ENCODE results near the gene MUC22. TPM values are rescaled to one million over a fixed set of nuclear protein-coding genes. Genes with fewer than 3 reads are reported as not detected.
"Not testable (repeated sequence)": the region's sequence is repeated elsewhere in the genome, so short reads cannot be mapped to it uniquely, and the experiment has no call there.

MUC22 gene
- total RNA-seq, 1 donor from 2014 or later, result not detected

DNA sequence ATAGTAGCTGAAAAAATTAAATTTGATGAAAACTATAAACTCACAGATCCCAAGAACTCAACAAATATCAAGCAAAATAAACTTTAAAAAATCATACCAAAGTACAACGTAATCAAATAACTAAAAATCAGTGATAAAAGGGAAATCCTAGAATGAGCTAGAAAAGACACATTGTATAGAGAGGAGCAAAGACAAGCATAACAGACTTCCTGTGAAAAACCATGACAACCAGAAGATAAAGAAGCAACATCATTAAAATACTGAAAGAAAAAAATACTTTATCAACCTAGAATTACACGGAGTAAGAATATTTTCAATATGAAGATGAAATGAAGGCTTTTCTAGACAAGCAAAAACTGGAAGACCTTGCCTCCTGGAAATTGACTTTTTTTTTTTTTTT is 9.8 kb downstream of the MUC22 start:
- Histone ChIP-seq H3K9me3 (no peaks in the 10 kb centered on the region), H3K27ac (no peak overlapping the region), H3K4me1 (no peaks in the 10 kb centered on the region), H3K27me3 (no peaks in the 10 kb centered on the region), H3K36me3 (no peaks in the 10 kb centered on the region), H3K4me3 (no peak overlapping the region)
- DNase-seq, result no peak
- intact Hi-C loops (cut with DNase I), result no loop called here
- TF ChIP-seq, protein P1, sequence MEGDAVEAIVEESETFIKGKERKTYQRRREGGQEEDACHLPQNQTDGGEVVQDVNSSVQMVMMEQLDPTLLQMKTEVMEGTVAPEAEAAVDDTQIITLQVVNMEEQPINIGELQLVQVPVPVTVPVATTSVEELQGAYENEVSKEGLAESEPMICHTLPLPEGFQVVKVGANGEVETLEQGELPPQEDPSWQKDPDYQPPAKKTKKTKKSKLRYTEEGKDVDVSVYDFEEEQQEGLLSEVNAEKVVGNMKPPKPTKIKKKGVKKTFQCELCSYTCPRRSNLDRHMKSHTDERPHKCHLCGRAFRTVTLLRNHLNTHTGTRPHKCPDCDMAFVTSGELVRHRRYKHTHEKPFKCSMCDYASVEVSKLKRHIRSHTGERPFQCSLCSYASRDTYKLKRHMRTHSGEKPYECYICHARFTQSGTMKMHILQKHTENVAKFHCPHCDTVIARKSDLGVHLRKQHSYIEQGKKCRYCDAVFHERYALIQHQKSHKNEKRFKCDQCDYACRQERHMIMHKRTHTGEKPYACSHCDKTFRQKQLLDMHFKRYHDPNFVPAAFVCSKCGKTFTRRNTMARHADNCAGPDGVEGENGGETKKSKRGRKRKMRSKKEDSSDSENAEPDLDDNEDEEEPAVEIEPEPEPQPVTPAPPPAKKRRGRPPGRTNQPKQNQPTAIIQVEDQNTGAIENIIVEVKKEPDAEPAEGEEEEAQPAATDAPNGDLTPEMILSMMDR (IDR thresholded peaks at IDR 0.05), result no peak
- no peak for ATAC-seq

- H3K27ac ChIP-seq; H3K4me3 ChIP-seq; ATAC-seq; H3K9me3 ChIP-seq; H3K27me3 ChIP-seq; intact Hi-C loops (cut with DNase I); H3K4me1 ChIP-seq; H3K36me3 ChIP-seq; DNase-seq: not testable (repeated sequence)
These were observed 10.5 kb downstream of the MUC22 start for GRCh38 chr6:31020631-31021255.

DNA sequence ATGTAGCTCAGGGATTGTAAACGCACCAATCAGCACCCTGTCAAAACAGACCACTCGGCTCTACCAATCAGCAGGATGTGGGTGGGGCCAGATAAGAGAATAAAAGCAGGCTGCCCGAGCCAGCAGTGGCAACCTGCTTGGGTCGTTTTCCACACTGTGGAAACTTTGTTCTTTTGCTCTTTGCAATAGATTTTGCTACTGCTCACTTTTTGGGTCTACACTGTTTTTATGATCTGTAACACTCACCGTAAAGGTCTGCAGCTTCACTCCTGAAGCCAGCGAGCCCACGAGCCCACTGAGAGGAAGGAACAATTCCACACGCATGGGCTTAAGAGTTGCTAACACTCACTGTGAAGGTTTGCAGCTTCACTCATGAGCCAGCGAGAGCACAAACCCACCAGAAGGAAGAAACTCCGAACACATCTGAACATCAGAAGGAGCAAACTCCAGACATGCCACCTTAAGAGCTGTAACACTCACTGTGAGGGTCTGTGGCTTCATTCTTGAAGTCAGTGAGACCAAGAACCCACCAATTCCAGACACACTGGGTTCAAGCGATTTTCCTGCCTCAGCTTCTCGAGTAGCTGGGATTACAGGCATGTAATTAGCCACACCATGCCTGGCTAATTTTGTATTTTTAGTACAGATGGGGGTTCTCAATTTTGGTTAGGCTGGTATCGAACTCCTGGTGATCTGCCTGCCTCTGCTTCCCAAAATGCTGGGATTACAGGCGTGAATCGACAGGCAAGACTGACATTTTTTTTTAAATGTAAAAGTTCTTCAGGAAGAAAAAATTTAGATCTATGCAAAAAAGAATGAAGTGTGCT is 11.6 kb downstream of the MUC22 start:
- H3K9me3 ChIP-seq; H3K4me3 ChIP-seq; H3K27me3 ChIP-seq; ATAC-seq; DNase-seq; intact Hi-C loops (cut with DNase I); H3K4me1 ChIP-seq; H3K36me3 ChIP-seq; H3K27ac ChIP-seq: not testable (repeated sequence)

DNA sequence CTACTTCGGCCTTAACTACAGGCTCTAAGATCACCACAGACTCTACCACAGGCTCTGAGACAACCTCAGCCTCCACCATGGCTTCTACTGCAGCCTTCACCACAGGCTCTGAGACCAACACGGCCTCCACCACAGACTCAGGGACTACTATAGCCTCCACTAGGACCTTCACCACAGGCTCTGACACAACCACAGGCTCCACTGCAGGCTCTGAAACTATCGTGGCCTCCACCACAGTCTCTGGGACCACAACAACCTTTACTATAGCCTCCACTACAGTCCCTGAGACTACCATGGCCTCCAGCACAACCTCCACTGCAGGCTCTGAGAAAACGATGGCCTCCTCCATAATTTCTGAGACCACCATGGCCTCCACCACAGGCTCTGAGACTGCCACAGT is 15.3 kb downstream of the MUC22 start:
- no peaks in the 10 kb centered on the region for H3K4me1 ChIP-seq
- ATAC-seq, result no peak

DNA sequence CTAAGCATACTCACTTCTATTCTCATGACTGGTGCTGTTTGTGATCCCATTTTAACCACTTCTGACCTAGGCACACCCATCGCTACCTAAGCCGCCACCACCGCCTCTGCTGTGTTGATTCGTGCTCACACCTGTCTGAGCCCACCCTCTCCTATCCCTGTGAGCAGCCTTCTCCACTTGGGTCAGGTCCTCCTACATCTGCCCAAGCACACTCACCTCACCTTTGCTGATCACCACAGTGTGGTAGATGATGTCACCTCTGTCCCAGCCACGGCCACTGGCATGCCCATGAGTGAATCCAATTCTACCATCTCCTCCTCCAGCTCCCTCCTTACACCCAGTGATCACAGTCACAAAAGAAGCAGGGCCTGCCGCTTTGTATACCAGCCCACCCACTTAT is 20.8 kb downstream of the MUC22 start:
- Histone ChIP-seq H3K27ac (no peak overlapping the region), H3K36me3 (no peaks in the 10 kb centered on the region), H3K4me3 (no peak overlapping the region), H3K9me3 (no peaks in the 10 kb centered on the region), H3K4me1 (no peaks in the 10 kb centered on the region), H3K27me3 (no peaks in the 10 kb centered on the region)
- TF ChIP-seq, protein P1 (IDR thresholded peaks at IDR 0.05), result no peak
- intact Hi-C loops (cut with DNase I), result no loop called here
- DNase-seq (no peak), ATAC-seq (peak; percentile 23)

More for the DNA sequence above, 15.3 kb downstream of the MUC22 start:
- no peak for DNase-seq
- Histone ChIP-seq H3K27ac (no peak overlapping the region), H3K9me3 (no peaks in the 10 kb centered on the region), H3K36me3 (no peaks in the 10 kb centered on the region), H3K4me3 (no peak overlapping the region), H3K27me3 (no peaks in the 10 kb centered on the region)
- intact Hi-C loops (cut with DNase I), result no loop called here
- TF ChIP-seq, protein P1 (IDR thresholded peaks at IDR 0.05), result no peak

DNA sequence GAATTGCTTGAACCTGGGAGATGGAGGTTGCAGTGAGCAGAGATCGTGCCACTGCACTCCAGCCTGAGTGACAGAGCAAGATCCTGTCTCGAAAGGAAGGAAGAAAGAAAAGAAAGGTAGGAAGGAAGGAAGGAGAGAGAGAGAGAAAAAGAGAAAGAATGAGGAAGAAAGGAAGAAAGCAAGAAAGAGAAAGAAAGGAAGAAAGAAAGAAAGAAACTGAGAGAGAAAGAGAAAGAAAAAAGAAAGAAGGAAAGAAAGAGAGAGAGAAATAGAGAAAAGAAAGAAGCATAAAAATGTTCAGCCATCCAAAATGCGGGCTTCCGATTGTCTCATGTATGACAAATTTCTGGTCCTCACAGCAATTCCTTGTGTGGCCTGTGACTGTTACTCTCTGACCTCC is 22.8 kb downstream of the MUC22 start:
- Histone ChIP-seq H3K27ac (no peak overlapping the region), H3K36me3 (no peaks in the 10 kb centered on the region), H3K27me3 (no peaks in the 10 kb centered on the region), H3K9me3 (no peaks in the 10 kb centered on the region), H3K4me3 (no peak overlapping the region), H3K4me1 (no peaks in the 10 kb centered on the region)
- ATAC-seq (no peak), DNase-seq (no peak)
- TF ChIP-seq, protein P1 (IDR thresholded peaks at IDR 0.05), result no peak
- intact Hi-C loops (cut with DNase I), result no loop called here

Data from upper lobe of right lung (tissue), 1 donor.